Neural cell (in vitro differentiated cells): ENCODE measurements around the gene ATP2B2. TPM values are rescaled to one million over a fixed set of nuclear protein-coding genes. Genes with fewer than 3 reads are reported as not detected.

ENCODE experiments used
- H2AFZ ChIP-seq: fragments of 200-600, 300-800 bp; sonication (generic), shearing (Covaris generic); 2 replicates; pipeline ENCODE4 v1.6.0; 2014; ENCODE audit warnings: low read depth, mild to moderate bottlenecking, antibody characterized with exemption, low read length, moderate library complexity
- H3F3A ChIP-seq: fragments of 200-600 bp; shearing (Covaris generic); 2 replicates; pipeline ENCODE4 v1.6.1; 2016; ENCODE audit warnings: mild to moderate bottlenecking, moderate library complexity, mixed read lengths, antibody characterized with exemption, low read length; ENCODE audit not compliant: insufficient read depth, poor library complexity, severe bottlenecking
- H3K27ac ChIP-seq: fragments of 200-600, 300-800 bp; sonication (generic), shearing (Covaris generic); 2 replicates; pipeline ENCODE4 v1.5.1; 2014; ENCODE audit warnings: mild to moderate bottlenecking, low read length, moderate library complexity
- H3K27me3 ChIP-seq: fragments of 300-800, 200-600 bp; sonication (generic), shearing (Covaris generic); 2 replicates; pipeline ENCODE4 v1.6.0; 2014; ENCODE audit warnings: mild to moderate bottlenecking, low read depth, low read length, moderate library complexity; ENCODE audit not compliant: insufficient read depth
- H3K36me3 ChIP-seq: fragments of 300-800, 200-600 bp; sonication (generic), shearing (Covaris generic); 2 replicates; pipeline ENCODE4 v1.5.1; 2014; ENCODE audit warnings: mild to moderate bottlenecking, antibody characterized with exemption, low read length, moderate library complexity; ENCODE audit not compliant: insufficient read depth
- H3K4me2 ChIP-seq: fragments of 300-800, 200-600 bp; sonication (generic), shearing (Covaris generic); 2 replicates; pipeline ENCODE4 v1.6.0; 2014; ENCODE audit warnings: mild to moderate bottlenecking, low read length
- H3K4me3 ChIP-seq: fragments of 300-800, 200-600 bp; sonication (generic), shearing (Covaris generic); 2 replicates; pipeline ENCODE4 v1.5.1; 2014; ENCODE audit warnings: mild to moderate bottlenecking, low read length, moderate library complexity
- H3K79me2 ChIP-seq: fragments of 200-600 bp; shearing (Covaris generic); replicated peaks from 2 replicates; pipeline ENCODE4 v1.6.0; 2014; ENCODE audit warnings: mild to moderate bottlenecking, low read length, moderate library complexity; ENCODE audit not compliant: insufficient read depth
- H3K9ac ChIP-seq: fragments of 300-800, 200-600 bp; sonication (generic), shearing (Covaris generic); 2 replicates; pipeline ENCODE4 v1.6.1; 2016; ENCODE audit warnings: mild to moderate bottlenecking, low read length, mixed read lengths
- H3K9me2 ChIP-seq: fragments of 200-600 bp; shearing (Covaris generic); 2 replicates; pipeline ENCODE4 v1.6.1; 2016; ENCODE audit warnings: mild to moderate bottlenecking, low read length, mixed read lengths; ENCODE audit not compliant: insufficient read depth
- H3K9me3 ChIP-seq: fragments of 200-600, 300-800 bp; sonication (generic), shearing (Covaris generic); 2 replicates; pipeline ENCODE4 v1.6.1; 2016; ENCODE audit warnings: mild to moderate bottlenecking, mixed run types, low read length, moderate library complexity, mixed read lengths
- H4K20me1 ChIP-seq: fragments of 200-600 bp; shearing (Covaris generic); 2 replicates; pipeline ENCODE4 v1.6.1; 2016; ENCODE audit warnings: mild to moderate bottlenecking, mixed run types; ENCODE audit not compliant: insufficient read depth
- CTCF ChIP-seq: fragments of 450-650 bp; IDR thresholded peaks from 2 replicates; pipeline ENCODE4 v1.5.1; 2014; ENCODE audit warnings: antibody characterized with exemption, mild to moderate bottlenecking, moderate library complexity; ENCODE audit not compliant: poor library complexity, severe bottlenecking
- EP300 ChIP-seq: fragments of 450-650 bp; conservative IDR thresholded peaks from 2 replicates; pipeline ENCODE4 v1.6.1; 2014; ENCODE audit warnings: antibody characterized with exemption, mild to moderate bottlenecking, moderate library complexity; ENCODE audit not compliant: poor library complexity, severe bottlenecking
- EZH2 ChIP-seq: fragments of 200-600, 300-800 bp; shearing (Covaris generic), sonication (generic); IDR thresholded peaks from 2 replicates; pipeline ENCODE4 v1.6.1; 2014; ENCODE audit warnings: antibody characterized with exemption, low read length, borderline replicate concordance, mild to moderate bottlenecking; ENCODE audit not compliant: insufficient read depth, poor library complexity, severe bottlenecking
- MXI1 ChIP-seq: fragments of 450-650 bp; conservative IDR thresholded peaks from 2 replicates; pipeline ENCODE4 v1.6.1; 2014; ENCODE audit warnings: antibody characterized with exemption, mild to moderate bottlenecking; ENCODE audit not compliant: poor library complexity, severe bottlenecking
- POLR2AphosphoS5 ChIP-seq: IDR thresholded peaks from 2 replicates; pipeline ENCODE4 v1.6.1; 2012
- RAD21 ChIP-seq: fragments of 450-650 bp; conservative IDR thresholded peaks from 2 replicates; pipeline ENCODE4 v1.6.1; 2014; ENCODE audit warnings: antibody characterized with exemption, mild to moderate bottlenecking, moderate library complexity
- REST ChIP-seq: IDR thresholded peaks from 2 replicates; pipeline ENCODE4 v1.6.1; 2012; ENCODE audit warnings: borderline replicate concordance
- SMC3 ChIP-seq: fragments of 450-650 bp; conservative IDR thresholded peaks from 2 replicates; pipeline ENCODE4 v1.6.1; 2014; ENCODE audit warnings: antibody characterized with exemption, mild to moderate bottlenecking, moderate library complexity; ENCODE audit not compliant: poor library complexity
- TAF1 ChIP-seq: IDR thresholded peaks from 2 replicates; pipeline ENCODE4 v1.6.1; 2012; ENCODE audit warnings: low read depth
- polyA plus RNA-seq: library from polyadenylated mRNA; depleted of rRNA; stranded (reverse); fragments of >200 nt; gene quantifications from 2 replicates; pipeline ENCODE4 v1.2.3, GENCODE V29; 2014

Gene ATP2B2
- polyA plus RNA-seq, 1 donor from 2014 or later, result 8.3 TPM

GRCh38 chr3:10512687-10513086 is 7.3 kb upstream of the ATP2B2 start:
- no peak overlapping the region for H3K9ac ChIP-seq
- TF ChIP-seq EZH2 (no peak), CTCF (no peak), RAD21 (no peak), MXI1 (no peak), EP300 (no peak), REST (no peak), SMC3 (no peak), POLR2AphosphoS5 (no peak), TAF1 (no peak)
- no peaks in the 10 kb centered on the region for H3K36me3 ChIP-seq

DNA sequence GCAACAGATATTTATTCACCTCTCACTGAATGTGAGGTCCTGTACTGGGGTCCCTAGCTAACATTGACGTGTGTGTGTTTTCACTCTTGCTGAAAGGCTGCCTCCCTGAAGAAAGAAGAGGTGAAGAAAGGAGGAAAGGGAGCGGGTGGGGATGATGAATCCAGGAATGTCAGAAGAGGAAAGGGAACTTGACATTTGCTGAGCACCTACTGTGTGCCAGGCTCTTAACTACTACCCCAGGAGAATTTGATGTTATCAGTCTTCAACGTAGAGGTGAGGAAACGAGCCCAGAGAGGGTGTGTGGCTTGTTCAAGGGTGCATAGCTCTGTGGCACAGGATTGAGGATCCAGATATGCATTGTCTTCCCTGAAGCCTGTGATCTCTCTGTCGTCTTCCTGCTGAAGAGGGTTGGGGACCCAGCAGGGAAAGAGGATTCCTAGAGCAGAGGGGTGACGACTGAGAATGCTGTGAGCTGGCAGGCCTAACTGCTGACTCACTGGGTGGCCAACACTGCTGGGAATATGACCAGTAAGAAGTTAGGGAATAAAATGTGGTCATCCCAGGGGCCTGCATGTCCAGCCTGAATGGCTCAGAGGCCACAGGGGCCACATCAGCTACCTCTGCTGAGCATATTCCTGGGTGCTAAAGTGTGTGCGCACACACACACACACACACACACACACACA is 6.6 kb upstream of the ATP2B2 start:
- Histone ChIP-seq H3F3A (no peaks in the 10 kb centered on the region), H3K4me3 (no peak overlapping the region), H2AFZ (no peak overlapping the region), H3K9me2 (no peaks in the 10 kb centered on the region), H3K27me3 (no peaks in the 10 kb centered on the region), H3K79me2 (no peaks in the 10 kb centered on the region), H3K9ac (no peak overlapping the region), H3K9me3 (no peaks in the 10 kb centered on the region), H3K36me3 (no peaks in the 10 kb centered on the region), H3K4me2 (no peak overlapping the region), H3K27ac (no peak overlapping the region), H4K20me1 (no peaks in the 10 kb centered on the region)
- no peak for TF ChIP-seq EZH2
- no peak for TF ChIP-seq SMC3
- TF ChIP-seq MXI1, result no peak
- no peak for TF ChIP-seq EP300
- TF ChIP-seq POLR2AphosphoS5, result no peak

More at GRCh38 chr3:10512687-10513086, 7.3 kb upstream of the ATP2B2 start:
- Histone ChIP-seq H2AFZ (no peak overlapping the region), H3K9me3 (no peaks in the 10 kb centered on the region), H3K4me2 (no peak overlapping the region), H3K27ac (no peak overlapping the region), H3K4me3 (no peak overlapping the region), H3F3A (no peaks in the 10 kb centered on the region), H4K20me1 (no peaks in the 10 kb centered on the region), H3K79me2 (no peaks in the 10 kb centered on the region), H3K9me2 (no peaks in the 10 kb centered on the region), H3K27me3 (no peaks in the 10 kb centered on the region)
